Measurements from ENCODE around the gene DLG4.

DNA sequence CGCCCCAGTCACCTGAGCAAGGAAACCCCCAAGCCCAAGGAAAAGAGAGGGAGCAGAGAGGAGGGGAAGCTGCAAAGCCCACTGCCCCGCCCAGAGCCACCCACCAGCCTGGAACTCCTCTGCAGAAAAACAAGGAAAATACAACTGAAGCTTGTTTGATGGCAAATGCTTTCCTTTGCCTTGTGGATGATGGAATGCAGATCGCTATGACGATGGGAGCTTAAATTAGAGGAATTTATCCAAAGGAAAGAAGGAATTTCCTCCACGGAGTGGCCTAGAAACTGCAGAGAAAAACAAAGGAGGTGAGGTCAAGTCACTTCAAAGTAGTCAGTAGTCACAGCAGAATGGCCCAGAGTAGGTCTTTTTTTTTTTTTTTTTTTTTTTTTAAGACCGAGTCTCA is 73.5 kb downstream of the DLG4 start:
- TF ChIP-seq, protein P1, sequence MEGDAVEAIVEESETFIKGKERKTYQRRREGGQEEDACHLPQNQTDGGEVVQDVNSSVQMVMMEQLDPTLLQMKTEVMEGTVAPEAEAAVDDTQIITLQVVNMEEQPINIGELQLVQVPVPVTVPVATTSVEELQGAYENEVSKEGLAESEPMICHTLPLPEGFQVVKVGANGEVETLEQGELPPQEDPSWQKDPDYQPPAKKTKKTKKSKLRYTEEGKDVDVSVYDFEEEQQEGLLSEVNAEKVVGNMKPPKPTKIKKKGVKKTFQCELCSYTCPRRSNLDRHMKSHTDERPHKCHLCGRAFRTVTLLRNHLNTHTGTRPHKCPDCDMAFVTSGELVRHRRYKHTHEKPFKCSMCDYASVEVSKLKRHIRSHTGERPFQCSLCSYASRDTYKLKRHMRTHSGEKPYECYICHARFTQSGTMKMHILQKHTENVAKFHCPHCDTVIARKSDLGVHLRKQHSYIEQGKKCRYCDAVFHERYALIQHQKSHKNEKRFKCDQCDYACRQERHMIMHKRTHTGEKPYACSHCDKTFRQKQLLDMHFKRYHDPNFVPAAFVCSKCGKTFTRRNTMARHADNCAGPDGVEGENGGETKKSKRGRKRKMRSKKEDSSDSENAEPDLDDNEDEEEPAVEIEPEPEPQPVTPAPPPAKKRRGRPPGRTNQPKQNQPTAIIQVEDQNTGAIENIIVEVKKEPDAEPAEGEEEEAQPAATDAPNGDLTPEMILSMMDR (IDR thresholded peaks at IDR 0.05), result no peak
- no peak for TF ChIP-seq POLR2A (IDR thresholded peaks at IDR 0.05)

All from body of pancreas (tissue), 4 donors.